GM12801 (cell line): ENCODE data around the gene CDKL2.

Experiments used
- CTCF ChIP-seq: IDR thresholded peaks from one replicate; pipeline ENCODE4 v1.5.1; 2011; ENCODE audit warnings: control low read depth; ENCODE audit not compliant: insufficient read length; ENCODE audit errors: extremely low read depth

CDKL2 gene

GRCh38 chr4:75630174-75630936 is at the start of gene CDKL2:
TSS of gene CDKL2 (minus strand) at chr4:75630528. CDS start at chr4:75625988, 4,540 bp downstream.
- TF ChIP-seq CTCF, result no peak

DNA sequence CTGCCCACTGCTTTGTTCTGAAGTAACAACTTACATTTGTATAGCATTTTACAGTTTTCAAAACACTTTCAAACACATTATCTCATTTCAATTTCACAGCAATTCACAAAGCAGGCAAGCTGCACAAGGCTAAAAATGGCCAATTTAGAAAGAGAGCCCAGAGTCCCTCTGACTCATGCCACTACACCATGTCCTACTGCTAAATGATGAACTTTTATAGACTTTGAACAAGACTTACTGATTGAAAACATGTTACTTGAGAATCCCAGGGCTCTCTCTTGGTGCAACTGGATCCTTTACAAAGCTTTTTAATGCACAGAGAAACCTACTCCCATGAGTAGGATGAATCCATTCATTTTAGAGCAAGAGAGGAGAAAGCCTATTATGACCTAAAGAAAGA is 48.6 kb upstream of the CDKL2 start:
- no peak for TF ChIP-seq CTCF

GRCh38 chr4:75678473-75678872 is 48.1 kb upstream of the CDKL2 start:
- no peak for TF ChIP-seq CTCF

DNA sequence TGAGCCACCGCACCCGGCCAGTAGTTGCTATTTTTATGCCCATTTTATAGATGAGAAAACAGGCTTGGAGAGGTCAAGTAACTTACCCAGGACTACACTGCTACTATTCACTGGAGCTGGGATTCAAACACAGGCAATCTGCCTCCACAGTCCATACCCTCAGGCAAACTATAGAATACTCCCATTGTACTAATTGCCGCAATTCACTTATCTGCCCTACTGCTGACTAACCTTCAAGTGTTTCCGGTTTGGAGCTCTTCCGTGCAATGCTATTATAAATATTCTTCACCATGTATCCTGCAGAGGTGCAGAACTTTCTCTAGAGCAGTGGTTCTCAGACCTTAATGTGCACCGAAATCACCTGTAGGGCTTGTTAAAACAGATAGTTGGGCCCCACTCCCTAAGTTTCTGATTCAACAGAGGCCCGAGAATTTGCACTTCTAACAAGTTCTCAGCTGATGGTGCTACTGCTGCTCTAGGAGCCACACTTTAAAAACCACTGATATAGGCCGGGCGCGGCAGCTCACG is 44.7 kb upstream of the CDKL2 start:
- TF ChIP-seq CTCF, result no peak

DNA sequence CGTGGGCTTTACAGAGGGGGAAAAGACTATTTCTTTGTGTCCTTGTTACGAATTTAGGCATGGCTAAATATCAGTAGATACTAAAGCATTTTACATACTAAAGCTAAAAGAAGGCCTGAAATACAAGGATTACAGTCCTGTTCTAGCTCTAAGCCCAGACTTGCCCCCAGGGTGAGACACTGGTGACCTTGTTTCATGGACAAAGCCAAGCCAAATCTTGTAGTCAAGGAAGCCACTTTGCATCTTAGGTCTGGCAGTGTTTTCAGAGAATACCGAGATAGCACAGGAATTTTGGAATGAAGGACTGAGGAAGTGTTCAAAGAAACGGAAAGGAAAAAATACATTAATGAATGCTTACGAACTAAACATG is 43.6 kb upstream of the CDKL2 start:
- no peak for TF ChIP-seq CTCF

DNA sequence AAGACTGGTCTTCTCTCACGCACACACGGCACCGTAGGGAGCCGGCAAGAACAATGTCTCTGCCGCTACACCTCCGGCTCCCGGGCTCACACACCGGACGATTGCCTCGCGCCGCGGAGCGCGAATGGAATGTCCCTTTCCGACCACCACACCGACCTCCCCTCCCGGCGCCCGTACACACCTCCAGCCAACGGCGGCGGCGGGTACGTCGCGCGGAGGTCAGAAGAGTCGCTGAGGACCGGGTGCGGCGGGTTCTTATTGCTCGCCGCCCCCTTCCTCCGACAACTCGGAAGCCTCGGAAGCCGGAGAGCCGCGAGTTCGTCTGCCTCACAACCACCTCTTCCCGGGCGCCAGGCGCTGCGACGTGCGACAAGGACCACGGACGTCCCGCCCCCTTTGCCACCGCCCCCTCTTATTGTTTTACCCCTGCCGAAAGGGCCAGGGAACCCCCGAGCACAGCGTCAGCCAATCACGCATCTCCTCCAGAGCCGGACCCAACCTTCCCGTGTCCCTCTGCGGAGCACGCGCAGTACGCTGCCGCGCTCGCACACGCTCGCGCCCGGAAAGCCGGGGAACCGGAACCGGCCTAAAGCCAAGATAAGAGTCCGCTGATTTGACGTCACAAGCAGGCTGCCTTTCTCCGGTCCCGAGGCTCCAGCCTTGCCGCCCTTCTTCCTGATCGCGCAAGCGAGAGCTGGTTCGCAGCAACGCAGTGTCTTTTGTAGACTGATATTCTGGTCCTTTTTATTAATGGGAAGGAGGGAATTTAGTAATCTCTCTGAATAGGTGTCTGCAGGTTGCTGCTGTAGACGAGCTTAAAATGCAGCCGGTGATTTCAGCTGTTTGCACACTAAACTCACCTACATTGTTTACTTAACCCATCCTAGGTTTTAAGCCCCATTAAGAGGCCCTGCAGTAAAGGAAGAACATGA is 43.0 kb upstream of the CDKL2 start, which contains the start of gene G3BP2:
Gene G3BP2, minus strand, starts transcription at position 385 of the 932 bp plus-strand sequence. CDS start 11,386 bp downstream, outside the sequence.
- no peak for TF ChIP-seq CTCF

DNA sequence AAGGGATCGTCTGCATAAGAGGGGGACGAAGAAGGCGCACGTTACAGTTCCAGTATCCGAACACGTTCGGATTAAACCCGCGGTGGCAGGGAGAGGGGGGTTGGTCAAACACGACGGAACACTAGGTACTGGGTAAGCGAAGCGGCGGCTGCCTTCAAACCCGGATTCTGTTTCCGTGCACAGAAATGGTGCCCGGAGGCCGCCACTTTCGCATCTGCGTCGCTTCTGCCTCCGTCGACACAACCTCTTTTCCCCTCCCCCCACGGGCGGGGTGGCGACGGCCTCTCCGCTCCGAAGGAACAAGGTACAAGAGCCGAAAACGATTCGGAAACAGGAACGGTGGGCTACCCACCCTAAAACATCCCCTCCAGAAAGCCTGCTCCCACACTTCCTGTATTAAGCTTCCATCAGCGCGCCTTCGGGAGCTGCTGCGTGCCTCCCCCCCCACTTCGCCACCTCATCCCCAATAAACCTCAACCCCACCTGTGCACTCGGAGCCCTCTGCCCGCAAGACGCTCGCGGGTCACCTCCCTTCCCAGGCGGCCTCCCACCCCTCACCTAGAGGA is 42.2 kb upstream of the CDKL2 start:
- TF ChIP-seq CTCF, result no peak
